ENCODE data around the gene FHIT.
"Not testable (repeated sequence)": the region's sequence is repeated elsewhere in the genome, so short reads cannot be mapped to it uniquely, and the experiment has no call there.

The FHIT gene

DNA sequence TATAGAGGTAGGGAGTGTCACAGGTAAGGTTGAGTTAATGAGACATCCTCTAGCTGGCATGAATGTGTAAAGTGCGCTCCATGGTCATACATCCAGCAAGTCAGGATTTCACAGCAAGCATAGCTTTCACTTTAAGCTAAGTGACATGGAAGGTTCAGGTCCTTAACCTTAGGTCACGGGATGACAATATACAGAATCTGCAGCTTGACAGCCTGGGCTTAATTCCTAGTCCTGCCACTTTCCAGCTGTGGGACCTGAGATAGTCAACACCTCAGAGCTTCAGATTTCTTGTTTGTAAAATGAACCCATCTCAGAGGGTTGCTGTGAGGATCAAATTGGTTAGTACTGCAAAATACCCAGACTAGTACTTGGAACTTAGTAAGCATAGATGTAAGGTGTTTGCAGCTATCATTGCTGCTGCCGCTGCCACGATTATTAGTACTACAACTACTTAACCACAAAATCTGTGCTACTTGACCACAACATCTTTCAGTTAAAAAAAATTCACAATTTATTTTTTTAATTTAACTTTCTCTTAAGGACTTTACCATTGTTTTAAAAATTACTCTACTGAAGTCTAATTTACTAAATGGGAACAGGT lies 1311.3 kb downstream of the FHIT start:
- DNase-seq, result no peak

DNA sequence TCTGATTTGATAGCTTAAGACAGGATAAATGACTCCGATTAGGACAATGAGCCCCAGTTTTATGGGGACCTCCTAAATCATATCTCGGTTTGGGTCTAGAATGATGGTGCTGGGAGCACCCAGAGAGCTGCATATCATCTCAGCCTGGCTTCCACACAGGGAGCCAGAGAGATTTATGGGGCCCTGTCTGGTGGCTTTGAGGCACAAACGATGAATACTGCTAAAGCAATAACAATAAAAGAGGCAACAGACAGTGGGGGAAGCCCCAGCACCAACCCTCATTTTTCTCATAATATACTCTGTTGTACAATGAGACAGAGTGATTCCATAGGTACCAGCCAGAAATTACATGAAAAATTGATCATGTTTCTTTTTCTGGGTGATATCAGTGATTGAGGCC lies 1312.4 kb downstream of the FHIT start:
- no peak for DNase-seq

DNA sequence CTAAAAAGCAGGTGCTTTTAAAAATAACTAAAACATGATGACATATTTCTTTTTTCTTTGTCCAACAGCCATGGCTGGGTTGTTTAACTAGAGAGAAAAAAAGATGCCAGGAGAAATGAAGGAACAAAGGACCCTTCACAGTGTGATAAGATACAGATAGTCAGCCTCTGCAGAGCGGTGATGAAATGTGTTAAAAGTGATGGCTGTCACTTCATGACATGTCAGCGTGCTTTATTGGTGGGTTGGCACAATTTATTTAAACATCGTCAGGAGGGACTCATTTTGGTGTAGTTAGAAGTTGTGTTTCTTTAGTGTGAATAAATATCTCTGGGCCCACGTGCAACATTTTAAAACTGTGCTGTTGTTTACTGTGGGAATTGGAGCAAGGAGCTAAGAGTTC lies 1314.1 kb downstream of the FHIT start:
- DNase-seq, result no peak

DNA sequence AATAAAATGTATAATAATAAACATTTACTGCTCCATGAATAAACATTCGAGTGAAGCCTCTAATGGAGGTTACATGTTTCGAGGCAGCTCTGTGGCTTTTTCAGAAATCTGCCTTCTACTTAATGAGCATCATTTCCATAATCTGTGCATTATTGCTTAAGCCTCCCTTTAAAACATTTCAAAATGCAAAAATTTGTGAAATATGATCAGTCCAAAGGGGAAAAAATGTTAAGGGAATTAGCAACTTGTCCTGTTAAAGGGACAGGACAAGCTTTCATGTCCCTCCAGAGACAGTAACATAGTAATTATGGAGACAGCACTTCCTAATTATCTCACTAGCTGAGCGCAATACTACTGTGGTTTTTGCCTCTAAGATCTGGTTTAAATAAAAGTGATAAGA lies 1314.8 kb downstream of the FHIT start:
- no peak for DNase-seq

DNA sequence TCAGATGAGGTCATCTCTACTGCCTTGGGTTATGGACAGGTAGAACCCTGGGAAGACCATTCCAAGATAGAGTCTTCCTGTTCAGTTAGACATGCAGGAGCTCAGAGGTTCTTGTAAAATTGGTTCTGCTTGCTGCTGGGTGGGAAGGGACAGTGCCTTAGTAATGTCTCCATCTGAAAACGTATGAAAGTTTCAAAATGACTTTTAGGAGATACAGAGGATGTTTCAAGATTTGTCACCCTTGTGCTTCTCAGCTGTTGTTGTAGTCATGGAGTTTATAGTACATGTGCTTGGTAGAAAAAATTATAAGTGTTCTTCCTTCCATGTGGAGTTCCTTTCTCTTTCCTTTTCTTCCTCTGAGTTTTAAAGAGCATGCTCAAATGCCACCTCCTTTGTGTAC lies 1316.2 kb downstream of the FHIT start:
- DNase-seq, result peak; percentile 12 to 23

DNA sequence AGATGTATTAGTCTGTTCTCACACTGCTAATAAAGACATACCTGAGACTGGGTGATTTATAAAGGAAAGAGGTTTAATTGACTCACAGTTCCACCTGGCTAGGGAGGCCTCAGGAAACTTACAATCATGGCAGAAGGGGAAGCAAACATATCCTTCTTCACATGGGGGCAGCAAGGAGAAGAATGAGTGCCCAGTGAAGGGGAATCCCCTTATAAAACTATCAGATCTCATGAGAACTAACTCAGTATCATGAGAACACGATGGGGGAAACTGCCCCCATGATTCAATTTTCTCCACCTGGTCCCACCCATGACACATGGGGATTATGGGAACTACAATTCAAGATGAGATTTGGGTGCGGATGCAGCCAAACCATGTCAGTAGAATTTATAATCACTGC lies 1316.7 kb downstream of the FHIT start:
- DNase-seq, result not testable (repeated sequence)

DNA sequence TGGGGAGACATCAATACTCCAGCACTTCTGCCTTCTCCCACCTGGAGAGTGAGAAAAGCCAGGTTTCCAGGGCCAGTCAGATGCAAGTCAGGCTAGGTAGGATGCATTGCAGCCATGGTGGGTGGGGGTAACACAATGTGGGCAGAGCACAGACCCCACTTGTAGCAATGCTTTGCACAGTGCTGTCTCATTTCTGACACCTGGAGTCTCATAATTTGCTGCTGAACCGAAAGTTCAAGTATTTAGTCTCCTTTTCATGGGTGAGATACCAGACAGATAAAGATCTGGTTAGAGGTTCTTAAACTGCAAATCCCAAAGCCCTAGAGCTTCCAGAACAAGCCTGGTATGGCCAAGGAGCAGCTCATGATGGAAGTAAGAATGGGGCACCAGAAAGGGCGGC lies 1321.1 kb downstream of the FHIT start:
- DNase-seq, result no peak

DNA sequence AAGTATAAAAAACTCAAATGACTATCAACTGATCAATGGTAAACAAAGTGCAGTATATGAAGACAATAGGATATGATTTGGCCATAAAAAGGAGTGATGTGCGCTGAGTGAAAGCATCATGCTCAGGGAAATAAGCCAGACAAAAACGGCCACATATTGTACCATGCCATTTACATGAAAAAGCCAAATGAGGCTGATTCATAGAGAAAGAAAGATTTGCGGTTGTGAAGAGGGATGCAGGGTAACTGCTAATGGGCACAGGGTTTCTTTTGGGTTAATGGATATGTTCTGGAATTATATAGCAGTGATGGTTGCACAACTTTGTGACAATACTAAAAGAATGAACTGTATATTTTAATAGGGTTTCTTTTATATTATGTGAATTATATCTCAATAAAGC lies 1324.2 kb downstream of the FHIT start:
- DNase-seq, result no peak

DNA sequence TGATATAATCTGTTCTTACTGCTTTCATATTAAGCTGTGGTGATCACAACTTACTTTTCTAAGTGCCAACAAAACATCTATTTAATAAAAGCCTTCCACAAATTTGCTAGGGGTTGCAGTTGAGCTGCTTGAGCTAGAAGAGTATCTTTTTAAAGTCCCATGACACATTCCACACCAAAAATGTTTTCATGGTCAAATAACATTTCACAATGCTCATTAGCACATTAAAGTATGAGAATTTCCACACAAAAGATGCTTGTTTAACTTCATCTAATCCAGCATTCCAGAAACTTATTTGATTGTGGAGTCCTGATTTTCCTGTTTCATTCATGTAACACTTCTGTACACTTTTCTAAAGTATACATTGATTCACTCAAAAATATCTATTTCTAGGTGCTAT lies 1325.3 kb downstream of the FHIT start:
- no peak for DNase-seq

DNA sequence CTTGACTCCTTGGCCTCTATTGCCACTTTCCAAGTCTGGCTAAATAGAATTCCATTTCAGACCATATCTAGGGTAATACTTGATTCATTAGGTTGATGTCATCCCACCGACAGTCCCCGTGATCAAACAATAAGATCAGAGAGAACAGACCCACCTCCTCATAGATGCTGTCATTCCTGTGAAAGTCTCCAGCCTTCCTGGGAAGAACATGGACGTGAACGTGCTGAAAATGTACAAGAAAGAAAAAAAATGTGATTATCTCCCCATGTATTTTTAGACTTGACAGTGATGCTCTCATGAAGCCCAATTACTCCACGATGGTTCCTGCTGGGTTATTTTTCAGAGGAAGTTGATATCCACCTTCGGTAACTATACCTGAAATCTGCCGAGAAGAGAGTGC lies 1329.1 kb downstream of the FHIT start:
- no peak for DNase-seq

DNA sequence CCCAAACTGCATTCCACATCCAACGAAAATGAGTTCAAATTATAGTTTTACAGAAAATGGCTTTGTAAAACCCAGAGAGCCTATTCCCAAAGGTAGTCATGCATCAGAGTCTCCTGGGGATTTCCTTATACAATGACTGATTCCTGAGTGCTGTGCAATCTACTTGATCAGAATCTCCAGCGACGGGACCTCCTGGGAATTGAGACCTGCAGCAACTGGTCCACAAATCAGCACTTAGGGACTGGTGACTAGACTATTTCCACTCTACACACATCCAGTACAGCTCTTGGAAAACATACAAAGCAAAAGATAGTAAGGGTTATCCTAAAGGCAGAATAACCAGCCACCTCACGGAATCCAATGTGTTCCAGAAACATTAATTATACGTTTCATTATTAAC lies 1330.4 kb downstream of the FHIT start:
- DNase-seq, result no peak

DNA sequence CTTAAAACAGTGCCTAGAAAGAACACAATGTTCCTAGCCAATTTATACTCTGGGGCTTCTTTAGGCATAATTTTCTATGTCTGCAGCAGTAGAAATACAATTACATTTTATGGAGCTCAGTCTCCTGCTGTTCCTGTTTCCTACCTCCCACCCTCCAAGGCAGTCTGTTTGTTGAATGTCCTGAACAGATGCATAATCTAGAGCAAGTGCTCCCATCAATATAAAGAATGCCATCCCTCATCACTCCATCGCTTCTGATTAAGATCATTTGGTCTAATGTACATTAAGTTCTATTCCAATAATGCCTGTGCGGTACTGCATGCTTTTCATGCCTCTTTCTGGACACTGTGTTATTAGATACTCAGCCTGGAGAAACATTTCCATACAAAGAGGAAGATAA lies 1331.7 kb downstream of the FHIT start:
- no peak for DNase-seq

DNA sequence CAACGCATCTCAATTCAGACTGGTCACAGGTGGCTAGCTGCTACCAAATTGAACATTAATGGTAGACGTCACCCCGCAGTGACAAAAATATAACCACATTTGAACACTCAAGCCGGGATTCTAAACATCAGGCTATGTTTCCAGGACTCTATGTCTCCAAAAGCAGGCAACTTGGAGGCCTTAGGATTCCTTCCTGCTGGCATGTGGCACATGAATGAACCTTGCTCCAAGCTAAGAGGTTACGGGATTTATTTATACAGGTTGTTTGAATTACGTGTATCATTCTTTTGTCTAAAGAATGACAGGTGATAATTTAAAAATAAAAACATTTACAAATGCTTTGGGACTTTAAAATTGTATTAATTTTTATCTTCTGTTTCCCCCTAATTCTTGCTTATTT lies 1337.0 kb downstream of the FHIT start:
- no peak for DNase-seq

DNA sequence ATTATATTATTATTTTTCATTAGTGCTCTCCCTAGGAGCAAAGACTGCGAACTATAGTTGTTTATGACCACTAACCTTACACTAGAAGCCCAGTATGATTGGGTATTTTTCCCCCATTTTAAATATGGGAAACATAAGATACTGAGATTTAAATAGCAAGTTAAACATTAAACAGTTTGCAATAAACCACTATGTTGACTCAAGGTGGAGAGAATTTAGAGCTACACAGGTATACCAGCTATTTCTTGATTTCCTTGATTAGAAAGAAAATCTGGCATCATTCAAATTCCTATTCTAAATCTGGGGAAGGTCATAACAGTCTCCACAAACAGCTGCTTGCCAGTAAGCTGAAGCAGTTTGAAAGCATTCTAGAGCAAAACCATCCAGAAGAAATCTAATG lies 1337.6 kb downstream of the FHIT start:
- DNase-seq, result no peak

DNA sequence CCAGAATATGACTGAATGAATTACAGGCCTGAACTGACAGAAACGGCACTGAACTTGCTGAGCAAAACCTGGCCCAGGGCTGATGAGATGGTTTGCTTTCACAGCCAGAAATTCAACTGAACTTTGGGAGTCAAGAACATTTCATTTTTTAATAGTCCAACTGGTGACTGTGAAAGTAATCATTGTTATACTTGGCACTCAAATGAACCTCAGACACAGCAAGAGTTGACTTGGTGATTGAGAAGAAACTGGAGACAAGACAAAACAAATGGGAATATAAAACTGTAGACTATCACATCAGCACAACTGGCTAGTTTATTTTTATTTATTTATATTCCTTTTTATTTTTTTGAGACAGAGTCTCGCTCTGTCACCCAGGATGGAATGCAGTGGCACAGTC lies 1342.6 kb downstream of the FHIT start:
- DNase-seq, result no peak

DNA sequence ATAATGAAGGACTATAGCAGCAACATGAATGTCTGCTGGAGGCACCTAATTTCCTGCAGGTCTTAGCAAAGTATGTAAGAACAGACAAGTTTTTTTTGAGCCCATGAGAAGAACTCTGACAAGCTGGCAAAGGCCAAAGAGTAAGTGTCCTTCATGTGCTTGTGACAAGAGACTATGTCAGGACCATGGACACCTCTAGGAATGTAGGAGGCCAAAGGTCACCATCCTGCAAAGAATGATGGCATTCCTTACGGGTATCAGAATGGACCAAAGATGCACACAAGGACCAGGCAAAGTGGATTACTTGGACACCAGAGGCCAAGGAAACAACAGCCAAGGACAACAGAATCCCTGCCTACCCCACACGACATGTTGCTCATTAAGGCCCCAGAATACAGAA lies 1343.0 kb downstream of the FHIT start:
- no peak for DNase-seq

DNA sequence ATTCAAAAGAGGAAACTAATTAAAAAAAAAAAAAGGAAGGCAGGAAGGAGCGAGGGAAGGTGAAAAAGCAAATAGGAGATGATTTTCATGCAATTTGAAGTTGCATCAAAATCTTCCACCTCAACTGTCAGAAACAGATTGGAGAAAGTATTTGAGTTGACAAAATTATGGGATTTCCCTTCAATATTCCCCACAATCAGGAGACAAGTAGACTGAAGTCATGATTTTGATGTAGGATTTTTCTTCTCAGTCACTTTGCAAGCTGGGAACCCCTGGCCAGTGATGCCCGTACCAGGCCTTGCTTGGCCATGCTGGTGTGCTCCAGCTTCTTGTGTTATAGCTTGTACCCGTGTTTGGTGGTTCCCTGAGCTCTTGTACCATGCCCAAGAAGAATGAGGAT lies 1347.0 kb downstream of the FHIT start:
- DNase-seq, result no peak

DNA sequence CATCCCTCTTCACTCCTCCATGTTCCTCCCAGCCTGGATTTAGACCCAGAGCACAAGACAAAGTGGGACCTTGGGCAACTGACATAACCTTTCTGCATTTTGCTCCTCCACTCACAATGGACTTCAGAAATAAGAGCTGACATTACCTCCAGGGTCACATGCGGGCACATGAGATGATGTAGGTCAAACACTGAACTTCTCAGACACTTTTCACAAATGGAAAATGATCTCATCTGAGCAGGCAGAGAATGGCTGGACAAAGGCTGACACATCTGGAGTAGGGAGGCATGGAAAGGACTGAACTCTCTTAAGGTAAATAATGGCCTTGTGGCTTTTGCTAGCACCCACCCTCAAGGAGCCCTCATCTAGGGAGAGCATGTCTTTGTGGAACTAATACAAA lies 1352.2 kb downstream of the FHIT start:
- DNase-seq, result no peak

DNA sequence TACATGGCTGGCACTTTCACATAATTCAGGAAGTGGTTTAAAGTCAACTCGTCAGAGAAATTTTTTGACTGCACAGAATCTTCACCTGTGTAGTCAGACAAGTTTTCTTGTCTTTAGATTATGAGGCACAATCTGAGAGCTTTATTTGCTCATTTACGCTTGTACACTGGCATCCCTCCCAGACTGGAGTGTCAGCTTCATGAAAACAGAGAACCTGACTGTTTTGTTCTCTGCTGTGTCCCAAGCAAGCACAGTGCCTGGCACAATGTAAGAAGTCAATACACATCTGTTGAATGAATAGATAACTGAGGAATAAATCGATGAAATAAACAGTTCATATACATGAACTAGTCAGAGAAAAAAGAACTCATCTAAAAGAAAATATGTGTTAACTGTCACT lies 1355.3 kb downstream of the FHIT start:
- no peak for DNase-seq

DNA sequence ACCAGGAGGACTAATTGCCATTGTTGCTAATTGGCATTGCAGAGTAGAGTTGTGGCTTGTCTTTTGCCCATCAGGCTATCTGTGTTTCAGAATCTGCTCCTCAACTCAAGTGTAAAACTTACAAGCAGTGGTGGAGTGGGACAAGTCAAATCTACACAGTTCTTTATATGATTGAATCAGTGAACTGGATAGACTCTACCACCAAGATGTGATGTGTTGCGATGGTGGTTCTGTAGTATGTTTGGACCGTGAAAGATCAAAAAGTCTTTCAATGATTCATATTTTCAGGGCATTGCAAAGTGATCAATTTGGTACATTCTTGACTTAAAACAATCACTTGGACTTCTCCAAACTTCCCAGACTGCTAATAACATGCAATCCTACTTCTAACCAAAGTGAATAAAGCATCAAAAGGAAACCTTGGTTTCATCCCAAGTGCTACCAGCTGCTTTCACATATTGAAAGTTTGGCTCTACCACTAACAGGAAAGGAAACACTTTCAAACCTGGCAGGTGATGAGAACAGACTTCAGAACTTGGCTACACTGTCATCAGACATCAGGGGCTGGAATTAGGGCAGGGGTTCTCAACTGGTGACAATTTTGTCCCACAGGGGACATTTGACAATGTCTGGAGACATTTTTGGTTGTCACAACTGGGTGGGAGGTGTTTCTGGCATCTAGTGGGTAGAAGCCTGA lies 1356.7 kb downstream of the FHIT start:
- DNase-seq, result no peak

DNA sequence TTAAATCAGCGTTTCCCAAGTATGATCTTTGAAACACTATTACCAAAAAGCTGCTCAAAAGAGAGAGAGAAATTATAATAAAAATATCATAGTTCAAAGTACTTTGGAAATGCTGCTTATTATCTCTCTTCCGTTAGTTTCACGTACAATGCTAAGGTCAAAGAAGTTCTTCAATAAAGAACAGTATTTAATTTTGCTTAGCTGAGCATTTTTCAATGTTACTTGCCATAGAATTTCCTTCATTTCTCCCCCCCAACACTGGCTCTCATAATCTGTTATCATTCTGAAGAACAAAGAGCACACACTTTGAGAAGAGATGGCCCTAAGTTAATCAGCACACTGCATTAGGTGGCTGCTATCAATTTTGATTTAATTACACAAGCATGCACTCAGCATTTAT lies 1360.6 kb downstream of the FHIT start:
- no peak for DNase-seq

DNA sequence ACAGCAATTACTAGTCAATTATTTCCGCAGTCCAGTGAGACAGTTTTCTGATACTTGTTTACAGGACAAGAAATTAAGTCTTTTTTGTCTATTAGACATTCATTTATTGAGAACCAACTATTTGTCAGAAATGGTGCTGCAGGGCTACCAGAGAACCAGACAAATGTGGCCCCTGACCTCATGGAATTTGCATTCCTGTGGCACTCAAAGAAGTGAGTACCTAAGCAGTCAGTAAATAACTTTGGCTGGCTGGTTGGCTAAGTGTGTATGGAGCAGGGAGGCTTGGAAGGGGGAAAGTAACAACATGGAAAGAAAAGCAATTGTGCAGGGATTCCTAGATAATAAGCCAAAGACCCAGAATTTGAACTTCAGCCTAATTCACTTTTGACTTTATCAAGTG lies 1364.5 kb downstream of the FHIT start:
- no peak for DNase-seq

DNA sequence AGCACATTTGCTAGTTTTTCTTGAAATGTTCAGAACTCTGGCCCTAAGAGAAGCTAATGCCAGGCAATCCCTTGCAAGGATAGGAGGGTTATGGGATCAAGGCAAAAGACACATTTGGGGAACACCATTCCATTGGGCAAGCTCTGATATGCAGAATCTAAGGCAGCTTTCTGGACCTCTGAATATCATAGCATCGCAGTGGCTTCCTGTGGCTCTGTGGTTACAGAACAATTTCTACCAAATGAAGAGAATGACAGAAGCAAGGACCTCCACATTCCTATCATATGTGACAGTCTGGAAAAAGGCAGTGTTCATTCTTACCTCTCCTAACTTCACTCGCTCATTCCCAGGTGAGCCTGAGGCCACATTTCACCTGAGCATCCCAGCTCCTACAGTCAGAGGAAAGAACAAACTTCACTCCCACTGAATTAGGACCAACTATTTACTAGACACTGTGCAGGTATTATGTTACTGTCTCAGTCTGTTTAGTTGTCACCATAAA lies 1365.3 kb downstream of the FHIT start:
- DNase-seq, result no peak

DNA sequence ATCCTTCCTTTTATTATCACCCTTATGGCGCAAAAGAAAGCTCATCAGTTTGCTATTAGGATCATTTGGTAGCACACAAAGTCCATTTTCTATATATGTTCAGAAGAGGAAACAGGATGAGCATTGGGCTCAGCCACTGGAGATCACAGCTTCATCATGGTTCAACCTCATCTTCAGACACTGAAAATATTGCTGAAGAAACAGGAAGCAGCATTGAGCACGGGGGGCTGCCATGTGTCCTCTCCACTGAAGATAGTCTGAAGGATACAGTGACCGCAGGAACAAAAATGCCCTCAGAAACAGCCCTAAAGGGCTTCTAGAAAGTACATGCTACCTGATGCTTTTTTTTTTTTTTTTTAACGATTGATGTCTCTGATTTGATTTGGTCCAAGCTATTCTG lies 1366.2 kb downstream of the FHIT start:
- no peak for DNase-seq

DNA sequence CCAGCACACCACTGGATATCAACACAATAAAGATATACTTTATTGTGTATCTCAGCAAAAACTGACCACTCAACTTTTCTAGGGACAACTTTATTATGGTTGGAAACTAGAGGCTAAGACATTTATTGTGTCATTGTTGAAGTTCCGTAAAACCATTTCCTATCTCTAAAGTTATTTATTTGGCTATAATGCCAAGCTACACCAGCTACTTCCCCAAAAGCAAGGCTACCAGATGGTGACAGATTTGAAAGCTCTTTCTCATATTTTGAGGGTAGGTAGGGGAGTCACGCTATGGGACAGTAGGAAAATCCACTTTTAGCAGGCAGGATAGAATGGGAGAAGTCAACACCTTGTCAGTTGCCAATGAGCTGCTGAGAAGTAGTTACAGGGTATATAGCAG lies 1366.8 kb downstream of the FHIT start:
- no peak for DNase-seq
